ENCODE results near the gene ITIH5.
"Not testable (repeated sequence)": the region's sequence is repeated elsewhere in the genome, so short reads cannot be mapped to it uniquely, and the experiment has no call there.

ITIH5 gene

DNA sequence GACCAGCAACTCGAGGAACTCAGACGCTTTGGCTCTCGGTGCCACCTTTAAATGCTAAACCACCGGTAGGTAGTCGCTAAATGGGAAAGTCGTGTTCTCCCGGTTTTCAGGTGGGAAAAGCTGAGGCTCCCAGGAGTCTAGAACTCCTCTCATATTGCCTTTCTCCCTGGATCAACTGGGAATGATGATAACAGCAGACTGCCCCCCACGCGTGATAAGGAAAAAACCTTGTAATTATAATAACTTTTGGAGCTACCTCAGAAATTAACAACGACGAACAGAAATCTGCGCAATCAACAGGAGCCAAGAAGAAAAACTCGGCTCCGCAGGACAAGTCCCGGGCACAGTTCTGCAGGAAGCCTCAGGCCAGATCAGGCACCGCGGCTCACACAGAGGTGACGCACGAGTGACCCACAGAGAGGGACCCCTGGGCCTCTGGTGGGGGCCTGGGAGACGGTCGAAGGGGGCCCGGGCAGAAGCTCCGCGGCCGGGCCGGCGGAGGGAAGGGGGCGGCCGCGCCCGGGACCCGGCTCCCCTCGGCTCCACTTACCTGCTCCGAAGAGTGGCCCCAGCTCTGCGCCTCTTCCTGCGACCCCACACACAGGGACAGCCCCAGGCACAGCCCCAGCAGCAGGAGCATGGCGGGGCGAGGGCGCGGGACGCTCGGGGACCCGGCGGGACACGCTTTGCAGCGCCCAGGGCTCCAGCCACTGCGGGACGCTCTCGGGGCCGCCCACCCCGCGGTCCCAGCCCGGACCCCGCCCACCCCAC lies at the start of gene ITIH5:
Gene ITIH5, minus strand, starts transcription at position 714 of the 771 bp plus-strand sequence. Its CDS starts 74 bp downstream, at position 640.
- no peak for DNase-seq (ENCODE audit: low read depth)

DNA sequence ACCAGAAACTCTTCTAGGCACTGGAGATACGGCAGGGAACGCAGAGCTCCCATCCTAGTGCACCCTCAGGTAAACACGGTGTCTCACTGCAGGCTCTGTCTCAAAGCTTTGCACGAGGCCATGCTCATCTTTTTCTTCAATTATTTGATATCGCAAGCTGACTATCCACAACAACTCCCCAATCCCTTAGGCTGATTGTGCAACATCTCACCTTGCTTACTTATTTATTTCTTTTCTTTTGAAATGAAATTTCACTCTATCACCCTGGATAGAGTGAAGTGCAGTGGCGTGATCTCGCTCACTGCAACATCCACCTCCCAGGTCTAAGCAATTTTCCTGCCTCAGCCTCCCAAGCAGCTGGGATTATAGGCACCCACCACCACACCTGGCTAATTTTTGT lies 48.7 kb upstream of the ITIH5 start:
- no peak for DNase-seq (ENCODE audit: low read depth)

DNA sequence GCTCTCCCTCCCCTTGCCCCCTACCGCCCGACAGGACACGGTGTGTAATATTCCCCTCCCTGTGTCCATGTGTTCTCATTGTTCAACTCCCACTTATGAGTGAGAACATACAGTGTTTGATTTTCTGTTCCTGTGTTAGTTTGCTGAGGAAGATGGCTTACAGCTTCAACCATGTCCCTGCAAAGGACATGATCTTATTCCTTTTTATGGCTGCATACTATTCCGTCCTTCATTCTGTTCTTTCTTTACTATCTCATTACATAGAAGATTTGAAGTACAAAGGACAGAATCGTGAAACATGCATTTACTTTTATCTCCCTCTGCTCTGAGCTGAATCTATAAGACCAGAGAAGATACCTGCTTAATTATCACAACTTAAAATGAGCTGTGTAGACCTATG lies 44.3 kb upstream of the ITIH5 start:
- not testable (repeated sequence) for DNase-seq (ENCODE audit: low read depth)

DNA sequence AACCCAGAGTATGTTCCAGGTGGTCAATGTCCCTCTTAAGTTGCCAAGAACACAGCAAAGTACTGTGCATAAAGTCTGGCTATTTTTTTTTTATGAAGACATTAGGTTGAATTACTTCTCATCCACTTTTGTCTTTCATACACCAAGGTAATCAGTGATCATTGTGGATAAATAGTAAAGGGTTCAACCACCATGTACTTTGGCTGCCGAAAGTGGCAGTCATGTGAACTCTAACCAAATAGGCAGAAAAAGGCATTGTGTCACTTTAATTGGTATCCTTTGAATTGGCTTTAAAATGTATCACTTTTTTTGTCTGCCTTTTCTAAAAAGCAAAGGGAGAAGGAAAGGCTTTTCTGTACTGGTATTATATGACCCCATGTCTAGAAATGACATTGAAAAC lies 43.7 kb upstream of the ITIH5 start:
- DNase-seq (ENCODE audit: low read depth): no peak

DNA sequence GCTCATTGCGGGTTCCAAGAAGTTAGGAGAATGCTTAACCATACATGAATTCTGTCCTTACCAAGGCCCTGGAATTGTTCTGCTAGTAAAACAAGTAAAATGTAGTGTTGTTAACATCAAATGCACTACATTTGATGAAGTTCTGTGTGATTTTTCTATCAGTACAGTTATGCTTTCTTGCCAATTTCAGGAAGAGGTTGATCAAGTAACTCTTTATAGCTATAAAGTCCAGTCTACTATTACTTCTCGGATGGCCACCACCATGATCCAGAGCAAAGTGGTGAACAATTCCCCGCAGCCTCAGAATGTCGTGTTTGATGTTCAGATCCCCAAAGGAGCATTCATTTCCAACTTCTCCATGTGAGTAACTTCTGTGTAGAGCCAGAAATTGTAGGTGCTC lies 42.1 kb upstream of the ITIH5 start:
- no peak for DNase-seq (ENCODE audit: low read depth)

DNA sequence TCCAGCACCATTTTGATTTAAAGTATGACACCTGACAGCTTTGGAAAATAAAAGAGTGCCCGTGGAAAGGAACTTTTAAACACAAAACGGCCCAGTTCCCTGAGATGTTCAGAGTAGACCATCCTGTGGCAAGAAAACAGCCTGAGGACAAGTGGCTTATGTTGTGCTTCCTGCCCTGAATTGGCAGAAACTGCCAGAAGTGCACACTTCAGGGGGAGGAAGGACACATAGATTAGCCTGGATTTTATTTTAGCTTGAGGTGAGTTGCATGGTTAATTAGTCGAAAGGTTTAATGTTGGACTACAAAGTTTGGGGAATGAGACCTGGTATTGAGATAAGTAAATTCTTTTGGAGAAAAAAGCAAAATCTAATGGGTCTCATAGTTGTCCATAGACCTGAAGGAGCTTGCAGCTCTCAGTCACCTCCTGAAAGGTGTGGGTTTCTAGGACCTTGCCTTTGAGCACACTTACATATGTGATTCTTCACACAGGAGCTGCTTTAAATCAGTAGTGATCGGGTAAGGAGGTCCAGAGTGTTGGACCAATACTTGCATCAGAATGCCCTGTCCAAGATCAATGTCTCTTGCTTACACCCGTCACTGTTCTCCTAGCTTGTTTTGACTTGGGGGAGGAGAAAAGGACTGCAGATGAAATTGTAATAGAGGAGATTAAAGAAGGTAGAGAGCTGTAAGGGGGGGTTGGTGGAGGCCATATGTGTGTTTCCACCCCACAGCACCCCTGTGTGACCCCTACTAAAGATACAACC lies 41.3 kb upstream of the ITIH5 start:
- no peak for DNase-seq (ENCODE audit: low read depth)

DNA sequence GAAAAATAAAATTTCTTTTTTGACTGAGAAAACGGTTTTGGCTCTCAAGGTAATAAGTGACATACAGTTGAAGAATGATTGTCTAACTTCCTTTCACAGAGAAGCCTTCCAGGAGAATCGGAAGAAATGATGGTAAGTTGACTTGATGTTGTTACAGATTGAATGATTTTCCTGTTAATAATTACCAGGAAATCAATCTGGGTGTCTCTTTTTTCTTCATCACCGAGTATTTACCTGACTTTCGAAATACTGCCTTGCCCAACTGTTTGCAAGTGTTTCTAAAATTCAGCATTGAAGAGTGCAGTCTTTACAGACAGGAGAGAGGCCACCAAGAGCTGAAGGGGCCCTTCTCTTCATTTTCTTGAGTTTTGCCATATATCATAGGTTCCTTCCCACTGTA lies 40.3 kb upstream of the ITIH5 start:
- no peak for DNase-seq (ENCODE audit: low read depth)

DNA sequence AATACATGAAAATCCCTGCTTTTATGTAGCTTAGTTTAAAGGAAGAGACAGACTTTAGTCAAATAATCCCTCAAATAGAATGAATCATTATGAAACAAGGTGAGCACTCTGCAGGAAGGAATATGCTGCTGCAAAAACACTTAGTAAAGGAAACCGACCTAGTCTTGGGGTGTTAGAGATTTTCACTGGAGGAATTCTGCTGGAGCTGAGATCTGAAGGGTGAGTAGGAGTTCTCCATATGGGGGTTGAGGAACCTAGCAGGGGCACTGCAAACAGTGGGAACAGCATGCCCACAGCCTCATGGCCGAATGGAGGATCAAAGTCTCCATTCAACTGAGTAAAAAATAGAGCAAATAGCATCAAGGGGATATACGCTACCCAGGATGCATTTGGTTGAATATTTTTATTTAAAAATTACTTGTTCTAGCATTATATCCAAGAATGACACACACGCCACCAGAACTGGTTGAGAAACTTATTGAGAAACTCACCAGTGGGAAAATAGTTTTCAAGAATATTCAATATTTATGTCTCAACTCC lies 39.8 kb upstream of the ITIH5 start:
- no peak for DNase-seq (ENCODE audit: low read depth)

DNA sequence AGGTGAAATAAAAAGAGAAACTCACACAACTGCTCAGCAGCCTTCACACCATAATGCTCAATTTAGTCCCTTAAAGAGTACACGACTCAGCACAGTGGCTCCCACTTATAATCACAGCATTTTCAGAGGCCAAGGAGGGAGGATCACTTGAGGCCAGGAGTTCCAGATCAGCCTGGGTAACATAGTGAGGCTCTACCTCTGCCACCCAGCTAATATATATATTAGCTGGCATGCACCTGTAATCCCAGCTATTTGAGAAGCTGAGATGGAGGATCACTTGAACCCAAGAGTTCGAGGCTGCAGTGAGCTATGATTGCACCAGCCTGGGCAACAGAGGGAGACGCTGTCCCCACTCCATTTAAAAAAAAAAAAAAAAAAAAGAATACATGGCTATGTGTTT lies 38.6 kb upstream of the ITIH5 start:
- no peak for DNase-seq (ENCODE audit: low read depth)

DNA sequence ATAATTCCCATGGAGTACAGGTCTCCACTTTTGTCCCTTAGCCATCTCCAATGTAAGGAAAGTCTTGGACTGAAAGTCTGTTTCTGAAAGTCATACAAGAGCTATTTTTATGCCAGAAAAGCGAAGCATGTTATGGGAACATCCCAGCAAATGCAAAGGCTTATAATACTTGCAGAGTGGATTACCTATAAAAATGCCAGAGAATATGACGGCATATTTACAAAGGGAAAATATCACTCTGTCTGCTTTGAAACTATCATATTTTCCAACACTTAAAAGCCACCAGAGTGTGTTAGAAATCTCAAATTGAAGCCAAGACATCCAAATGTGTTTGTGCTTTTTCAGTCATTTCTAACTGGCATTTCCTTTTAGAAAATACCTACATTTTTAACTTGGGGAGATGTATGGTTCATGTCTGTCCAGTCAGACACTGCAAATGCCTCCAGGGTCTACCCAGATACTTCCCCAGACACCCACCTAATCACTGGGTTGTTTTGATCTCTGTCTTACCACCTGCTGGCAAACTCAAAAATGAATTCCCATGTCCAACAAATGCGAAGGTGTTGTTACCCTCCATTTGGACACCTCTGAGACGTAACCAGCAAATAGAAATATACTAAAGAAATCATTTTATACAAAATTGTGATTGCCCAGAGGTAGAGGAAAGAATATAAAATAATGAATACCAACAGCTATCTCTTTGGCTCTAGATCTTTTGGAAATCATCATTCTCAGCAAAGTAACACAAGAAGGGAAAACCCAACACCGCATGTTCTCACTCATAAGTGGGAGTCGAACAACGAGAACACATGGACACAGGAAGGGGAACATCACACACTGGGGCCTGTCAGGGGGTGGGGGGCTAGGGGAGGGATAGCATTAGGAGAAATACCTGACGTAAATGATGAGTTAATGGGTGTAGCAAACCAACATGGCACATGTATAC lies 37.6 kb upstream of the ITIH5 start:
- no peak for DNase-seq (ENCODE audit: low read depth)

DNA sequence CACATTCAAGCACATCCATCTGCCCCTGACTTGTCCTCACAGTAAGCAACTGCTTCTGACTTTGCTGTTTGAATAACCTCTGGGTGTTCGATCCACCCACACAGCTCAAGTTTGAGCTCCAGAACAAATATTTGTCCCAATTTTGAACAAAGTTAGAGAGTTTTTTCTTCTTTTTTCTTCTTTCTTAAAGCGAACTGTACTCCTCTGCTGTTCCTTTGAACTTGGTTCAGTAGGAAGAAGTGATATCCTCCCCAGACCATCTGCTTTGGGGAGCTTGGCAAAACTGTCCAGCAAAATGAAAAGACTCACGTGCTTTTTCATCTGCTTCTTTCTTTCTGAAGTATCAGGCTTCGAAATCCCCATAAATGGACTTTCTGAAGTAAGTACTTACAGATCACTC lies 36.4 kb upstream of the ITIH5 start, which contains the start of gene ITIH2:
Gene ITIH2, plus strand, starts transcription at position 177 of the 400 bp plus-strand sequence. Its CDS starts 119 bp downstream, at position 296.
- no peak for DNase-seq (ENCODE audit: low read depth)

DNA sequence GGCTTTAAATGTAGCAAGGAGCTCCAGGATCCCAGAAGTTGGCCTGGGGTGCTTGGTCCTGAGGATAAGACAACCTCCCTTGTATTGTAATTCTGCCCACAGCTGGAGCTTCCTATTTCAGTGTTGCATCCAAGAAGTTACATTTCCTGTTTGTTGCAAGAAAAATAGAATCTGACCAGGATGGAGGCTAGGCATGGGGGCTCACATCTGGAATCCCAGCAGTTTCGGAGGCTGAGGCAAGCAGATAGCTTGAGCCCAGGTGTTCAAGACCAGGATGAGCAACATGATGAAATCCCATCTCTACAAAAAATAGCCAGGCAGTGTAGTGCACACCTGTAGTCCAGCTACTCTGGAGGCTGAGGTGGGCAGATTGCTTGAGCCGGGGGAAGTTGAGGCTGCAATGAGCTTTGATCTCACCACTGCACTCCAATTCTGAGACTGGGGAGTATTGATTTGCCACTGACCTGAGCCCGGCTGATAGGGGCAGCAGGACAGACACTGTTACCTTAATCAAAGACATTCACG lies 35.6 kb upstream of the ITIH5 start:
- DNase-seq (ENCODE audit: low read depth): no peak

DNA sequence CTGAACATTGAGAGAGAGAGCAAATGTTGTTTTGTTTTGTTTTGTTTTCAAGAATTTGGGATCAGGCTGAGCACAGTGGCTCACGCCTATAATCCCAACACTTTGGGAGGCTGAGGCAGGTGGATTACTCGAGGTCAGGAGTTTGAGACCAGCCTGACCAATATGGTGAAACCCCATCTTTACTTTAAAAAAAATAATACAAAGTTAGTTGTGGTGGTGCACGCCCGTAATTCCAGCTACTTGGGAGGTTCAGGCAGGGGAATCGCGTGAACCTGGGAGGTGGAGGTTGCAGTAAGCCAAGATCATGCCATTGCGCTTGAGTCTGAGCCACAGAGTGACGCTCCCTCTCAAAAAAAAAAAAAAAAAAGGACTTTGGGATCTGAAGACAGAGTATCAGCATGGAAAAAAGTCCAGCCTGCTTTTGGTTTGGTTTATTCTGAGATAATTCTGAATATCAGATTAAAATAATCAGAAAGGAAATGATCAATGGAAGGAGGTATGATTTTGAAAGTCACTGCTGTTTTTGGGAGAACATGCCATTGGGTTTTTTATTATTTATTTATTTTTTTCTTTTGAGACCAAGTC lies 34.5 kb upstream of the ITIH5 start:
- no peak for DNase-seq (ENCODE audit: low read depth)

DNA sequence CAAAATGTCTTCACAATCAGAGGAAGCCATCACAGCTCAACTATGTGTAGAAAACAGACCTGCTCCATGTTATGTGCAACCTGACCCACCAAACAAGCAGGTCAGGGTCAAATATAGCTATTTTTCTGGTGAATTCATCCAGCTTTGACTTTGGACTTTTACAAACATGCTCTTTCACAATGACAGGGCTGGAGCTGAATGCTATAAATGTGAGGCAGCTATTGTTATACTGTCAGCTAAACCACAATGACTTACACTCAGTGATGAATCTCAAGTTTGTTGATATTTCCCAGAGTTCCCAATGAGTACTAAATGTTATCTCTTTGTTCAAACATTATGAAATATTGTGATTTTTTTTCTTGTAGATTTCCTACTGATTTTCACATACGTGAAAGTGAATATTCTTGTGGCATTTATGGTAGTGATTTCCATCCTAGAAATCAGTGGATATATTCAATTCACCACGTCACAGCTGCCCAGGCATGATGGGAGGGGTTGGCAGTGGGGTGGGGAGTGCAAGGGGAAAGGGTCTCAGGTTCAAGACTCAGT lies 33.9 kb upstream of the ITIH5 start:
- no peak for DNase-seq (ENCODE audit: low read depth)

DNA sequence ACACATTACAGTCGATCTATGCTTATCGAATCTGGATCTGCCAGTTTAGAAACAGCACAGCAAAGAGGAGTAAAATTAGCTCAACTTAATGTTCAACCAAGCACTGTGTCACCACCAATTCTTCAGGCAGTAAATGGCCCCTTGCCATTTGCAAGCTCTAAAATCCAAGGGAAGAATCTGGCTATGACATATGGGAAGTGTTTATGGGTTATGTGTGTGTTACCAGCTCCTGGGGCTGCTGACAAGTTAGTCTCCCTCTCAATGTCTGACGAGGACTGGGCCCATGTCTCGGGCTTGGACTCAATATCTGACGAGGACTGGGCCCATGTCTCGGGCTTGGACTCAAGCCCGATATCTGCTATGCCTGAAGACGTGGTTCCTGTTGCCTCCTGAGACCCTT lies 30.7 kb upstream of the ITIH5 start:
- DNase-seq (ENCODE audit: low read depth): no peak

DNA sequence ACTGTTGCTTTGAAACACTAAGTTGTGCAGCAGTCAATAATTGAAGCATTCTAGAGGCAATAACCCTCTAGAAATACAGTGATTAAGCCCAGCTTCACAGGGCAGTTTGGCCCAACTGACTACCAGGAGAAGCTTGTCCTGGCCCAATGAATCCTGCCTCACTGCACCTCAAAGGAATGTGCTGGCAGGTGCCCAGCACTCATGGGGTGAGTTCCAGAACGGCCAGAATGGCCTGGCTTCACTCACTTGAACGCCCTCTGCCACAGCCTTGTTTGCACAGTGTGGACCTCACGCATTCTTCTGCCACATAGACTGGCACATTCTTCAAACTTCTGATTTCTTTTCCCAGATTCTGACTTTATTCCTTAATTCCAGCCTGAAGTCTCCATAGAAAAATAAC lies 29.8 kb upstream of the ITIH5 start:
- no peak for DNase-seq (ENCODE audit: low read depth)

DNA sequence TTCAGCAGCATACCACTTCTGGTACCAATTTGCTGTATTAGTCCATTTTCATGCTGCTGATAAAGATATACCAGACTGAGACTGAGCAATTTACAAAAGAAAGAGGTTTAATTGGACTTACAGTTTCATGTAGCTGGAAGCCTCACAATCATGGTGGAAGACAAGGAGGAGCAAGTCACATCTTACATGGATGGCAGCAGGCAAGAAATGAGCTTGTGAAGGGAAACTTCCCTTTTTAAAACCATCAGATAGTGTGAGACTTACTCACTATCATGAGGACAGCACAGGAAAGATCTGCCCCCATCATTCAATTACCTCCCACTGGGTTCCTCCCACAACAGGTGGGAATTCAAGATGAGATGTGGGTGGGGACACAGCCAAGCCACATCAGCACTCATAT lies 26.4 kb upstream of the ITIH5 start:
- not testable (repeated sequence) for DNase-seq (ENCODE audit: low read depth)

DNA sequence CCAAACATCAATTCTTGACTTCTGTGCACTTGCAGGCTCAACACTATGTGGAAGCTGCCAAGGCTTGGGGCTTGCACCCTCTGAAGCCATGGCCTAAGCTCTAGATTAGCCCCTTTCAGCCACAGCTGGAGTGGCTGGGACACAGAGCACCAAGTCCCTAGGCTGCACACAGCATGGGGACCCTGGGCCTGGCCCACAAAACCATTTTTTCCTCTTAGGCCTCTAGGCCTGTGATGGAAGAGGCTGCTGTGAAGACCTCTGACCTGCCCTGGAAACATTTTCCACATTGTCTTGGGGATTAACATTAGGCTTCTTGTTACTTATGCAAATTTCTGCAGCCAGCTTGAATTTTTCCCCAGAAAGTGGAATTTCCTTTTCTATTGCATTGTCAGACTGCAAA lies 25.6 kb upstream of the ITIH5 start:
- DNase-seq (ENCODE audit: low read depth): not testable (repeated sequence)

DNA sequence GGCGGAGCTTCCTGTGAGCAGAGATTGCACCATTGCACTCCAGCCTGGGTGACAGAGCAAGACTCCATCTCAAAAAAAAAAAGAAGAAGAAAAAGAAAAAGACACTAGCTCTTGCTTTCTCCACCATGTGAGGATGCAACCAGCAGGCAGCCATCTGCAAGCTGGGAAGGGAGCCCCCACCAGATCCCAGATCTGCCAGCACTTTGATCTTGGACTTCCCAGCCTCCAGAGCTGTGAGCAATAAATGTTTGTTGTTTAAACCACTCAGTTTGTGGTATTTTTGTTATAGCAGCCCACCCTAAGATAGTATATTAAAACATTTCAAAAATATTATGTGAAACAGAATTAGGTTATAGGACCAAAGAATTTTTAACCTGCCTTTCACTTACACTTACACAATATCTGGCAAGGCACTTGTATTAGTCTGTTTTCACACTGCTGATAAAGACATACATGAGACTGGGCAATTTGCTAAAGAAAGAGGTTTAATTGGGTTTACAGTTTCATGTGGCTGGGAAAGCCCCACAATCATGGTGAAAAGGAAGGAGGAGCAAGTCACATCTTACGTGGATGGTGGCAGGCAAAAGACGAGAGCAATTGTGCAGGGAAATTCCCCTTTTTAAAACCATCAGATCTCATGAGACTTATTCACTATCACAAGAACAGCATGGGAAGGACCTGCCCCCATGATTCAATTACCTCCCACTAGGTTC lies 24.3 kb upstream of the ITIH5 start:
- DNase-seq (ENCODE audit: low read depth): not testable (repeated sequence)

DNA sequence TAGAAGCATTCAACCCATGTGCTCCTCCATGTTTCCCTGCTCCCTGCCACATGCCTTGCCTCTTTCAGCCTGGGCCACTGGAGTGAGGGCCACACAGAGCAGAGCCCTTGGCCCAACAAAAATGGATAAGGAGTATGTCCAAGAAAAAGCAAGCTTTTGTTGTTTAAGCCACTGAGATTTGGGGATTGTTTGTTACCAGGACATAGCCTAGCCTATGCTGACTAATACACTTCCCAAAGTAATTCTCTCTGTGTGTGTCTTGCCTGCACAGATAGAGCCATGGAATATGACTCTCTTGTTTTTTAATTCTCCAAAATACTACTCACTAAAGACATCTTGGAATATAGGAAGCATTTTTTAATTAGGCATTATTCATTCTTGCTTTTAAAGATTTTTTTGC lies 22.8 kb upstream of the ITIH5 start:
- DNase-seq (ENCODE audit: low read depth): no peak
